MCF 10A (cell line): Measurements from ENCODE around the gene KIAA0513. TPM values are rescaled to one million over a fixed set of nuclear protein-coding genes. Genes with fewer than 3 reads are reported as not detected.

Experiments
- Bru-seq: library from RNA; stranded (reverse); fragments of 400-500 nt; gene quantifications from one replicate; lab custom pipeline; 2021; lab: Mats Ljungman, UMichigan
- BruChase-seq, 2 experiments: library from RNA; stranded (reverse); fragments of 400-500 nt; gene quantifications; one replicate each; lab custom pipeline; 2021; lab: Mats Ljungman, UMichigan
- BruUV-seq: library from RNA; stranded (reverse); fragments of 400-500 nt; replicated peaks from 2 replicates; lab custom pipeline; 2021; lab: Mats Ljungman, UMichigan
- CTCF ChIA-PET: fragments of 300-600 bp; sonication (Branson Sonifier 250); formaldehyde crosslinking; extraction: SDS; loops from one replicate; lab custom pipeline; 2021; ENCODE audit warnings: antibody characterized with exemption, inconsistent platforms; lab: Yijun Ruan, JAX
- POLR2A ChIA-PET: fragments of 300-600, 350-650 bp; sonication (Branson Sonifier 250); formaldehyde crosslinking; extraction: SDS; loops from one replicate; lab custom pipeline; 2020; ENCODE audit warnings: antibody characterized with exemption, inconsistent platforms; lab: Yijun Ruan, JAX
- DNase-seq: peaks from one replicate; pipeline ENCODE4 v3.0.0-alpha.2; 2018; ENCODE audit not compliant: unreplicated experiment
- H3K27ac Mint-ChIP-seq: one replicate; pipeline ENCODE4 v1.8.0; 2022; ENCODE audit warnings: mild to moderate bottlenecking, low read depth, mixed read lengths; ENCODE audit not compliant: unreplicated experiment
- H3K27me3 Mint-ChIP-seq: one replicate; pipeline ENCODE4 v1.8.0; 2022; ENCODE audit warnings: mixed read lengths; ENCODE audit not compliant: insufficient read depth, unreplicated experiment
- H3K36me3 Mint-ChIP-seq: one replicate; pipeline ENCODE4 v1.8.0; 2022; ENCODE audit warnings: mild to moderate bottlenecking, moderate library complexity, mixed read lengths; ENCODE audit not compliant: insufficient read depth, unreplicated experiment
- H3K4me1 Mint-ChIP-seq: one replicate; pipeline ENCODE4 v1.8.0; 2022; ENCODE audit warnings: mixed read lengths; ENCODE audit not compliant: insufficient read depth, unreplicated experiment
- H3K4me3 Mint-ChIP-seq: one replicate; pipeline ENCODE4 v1.8.0; 2022; ENCODE audit warnings: mild to moderate bottlenecking, moderate library complexity, mixed read lengths; ENCODE audit not compliant: unreplicated experiment
- H3K9me3 Mint-ChIP-seq: one replicate; pipeline ENCODE4 v1.8.0; 2022; ENCODE audit warnings: mixed read lengths; ENCODE audit not compliant: unreplicated experiment
- CTCF ChIP-seq: fragments of 200-600 bp; IDR thresholded peaks from one replicate; pipeline ENCODE4 v1.8.0; 2022; ENCODE audit warnings: antibody characterized with exemption, mild to moderate bottlenecking; ENCODE audit not compliant: unreplicated experiment
- intact Hi-C: fragments of 100-400 bp; cut with micrococcal nuclease; formaldehyde crosslinking; loops from 2 replicates; pipeline ENCODE4 v1.14.1; 2022
- long read RNA-seq: library from polyadenylated mRNA; stranded (forward); transcript quantifications from one replicate; pipeline ENCODE4 v2.0.0, GENCODE V29; 2022
- total RNA-seq: library from RNA; stranded (reverse); gene quantifications from 2 replicates; pipeline ENCODE4 v1.2.3, GENCODE V29; 2022

Gene KIAA0513
- 4.2 and 4.9 TPM in 2 replicates for total RNA-seq
- Bru-seq, nascent RNA = percentile 43 among the genes with signal in this experiment
- percentile 50 among the genes with signal in this experiment for BruChase-seq, experiment 1, labeled RNA remaining after a 6-hour chase
- percentile 45 among the genes with signal in this experiment for BruChase-seq, experiment 2, labeled RNA remaining after a 2-hour chase
- long read RNA-seq, full-length matches to known transcripts = 3 of 4 reads
- long read RNA-seq, partial matches to known transcripts = 1 of 4 reads
- long read RNA-seq, other reads (novel, unspliced or antisense) = 0 of 4 reads

GRCh38 chr16:85027349-85027957 is at the start of gene KIAA0513:
Gene KIAA0513 (plus strand): TSS chr16:85027795. CDS start chr16:85067072, 39,277 bp downstream.
- Mint-ChIP-seq H3K4me1 (peaks cover 18% of the 10 kb centered on the region), H3K27ac (peak within 1 kb of the TSS; percentile 78), H3K36me3 (peaks cover 7% of the 10 kb centered on the region), H3K9me3 (no peaks in the 10 kb centered on the region), H3K27me3 (no peaks in the 10 kb centered on the region), H3K4me3 (peak within 1 kb of the TSS; percentile 84)
- BruUV-seq = no TSS peak
- POLR2A ChIA-PET = interaction anchor here (0.5 to 6.1 kb wide), 23 partner anchors 8 to 710 kb away, joined by 3 to 163 read pairs (median 3); partner anchors contain the start of gene ZDHHC7
- CTCF ChIA-PET = interaction anchor here (0.5 to 1.6 kb wide), 8 partner anchors 12 to 501 kb away, joined by 3 to 9 read pairs (median 3); no protein-coding TSS in a partner anchor
- TF ChIP-seq CTCF = no peak
- intact Hi-C loops = no loop called here
- DNase-seq = peak; percentile 93

- TF ChIP-seq CTCF = no peak
- no TSS peak for BruUV-seq
- Mint-ChIP-seq H3K9me3 (no peaks in the 10 kb centered on the region), H3K4me1 (peaks cover 10% of the 10 kb centered on the region), H3K27ac (peak overlapping the region; percentile 24), H3K4me3 (no peak overlapping the region), H3K36me3 (peaks cover 82% of the 10 kb centered on the region), H3K27me3 (no peaks in the 10 kb centered on the region)
- no peak for DNase-seq
- intact Hi-C loops = no loop called here
- ChIA-PET CTCF (interaction anchor here (0.6 to 3.9 kb wide), 5 partner anchors 8 to 226 kb away, joined by 3 to 10 read pairs (median 4); no protein-coding TSS in a partner anchor), POLR2A (interaction anchor here (0.8 to 1.2 kb wide), 5 partner anchors 15 to 209 kb away, joined by 3 to 8 read pairs (median 4); partner anchors contain the start of genes KIAA0513 and ZDHHC7)
Measured at GRCh38 chr16:84979516-84979915, 48.1 kb upstream of the KIAA0513 start.

GRCh38 chr16:84982434-84982833 is 45.2 kb upstream of the KIAA0513 start:
- no peak overlapping the region for H3K4me3 Mint-ChIP-seq
- TF ChIP-seq CTCF = no peak
- CTCF ChIA-PET = interaction anchor here (0.6 to 1.7 kb wide), 4 partner anchors 11 to 103 kb away, joined by 3 to 12 read pairs (median 5); no protein-coding TSS in a partner anchor
- no peak for DNase-seq
- H3K4me1 Mint-ChIP-seq = peaks cover 28% of the 10 kb centered on the region
- no TSS peak for BruUV-seq
- POLR2A ChIA-PET = interaction anchor here (1.0 to 1.5 kb wide), 4 partner anchors 10 to 16 kb away, joined by 3 to 11 read pairs (median 4); no protein-coding TSS in a partner anchor
- no peaks in the 10 kb centered on the region for H3K9me3 Mint-ChIP-seq
- peaks cover 76% of the 10 kb centered on the region for H3K36me3 Mint-ChIP-seq
- peak overlapping the region; percentile 77 for H3K27ac Mint-ChIP-seq
- intact Hi-C loops = no loop called here
- no peaks in the 10 kb centered on the region for H3K27me3 Mint-ChIP-seq
